Measurements from ENCODE around the gene NAT9.

GRCh38 chr17:74752822-74753401 is 23.2 kb downstream of the NAT9 start:
- TF ChIP-seq POLR2A (IDR thresholded peaks at IDR 0.05): no peak
- TF ChIP-seq CTCF (IDR thresholded peaks at IDR 0.05): no peak
